SK-N-SH treated with all-trans-retinoic acid at 6 μM for 48 hours (cell line): ENCODE measurements around the gene MUSTN1.
A peak's percentile ranks its signal among the peaks of the same experiment; 100 is the strongest.

ENCODE experiments used
- ATAC-seq: fragments of 200-7000 bp; cut with Tn5 transposase; 3 replicates; pipeline ENCODE4 v1.9.1; 2020; ENCODE audit warnings: mild to moderate bottlenecking, moderate library complexity
- ARNTL ChIP-seq: fragments of 450-650 bp; formaldehyde crosslinking; IDR thresholded peaks from 2 replicates; pipeline ENCODE4 v1.5.0; 2020; ENCODE audit warnings: low read depth, mild to moderate bottlenecking, moderate library complexity, borderline replicate concordance
- BACH2 ChIP-seq: fragments of 250-450 bp; sonication (Bioruptor Pico); IDR thresholded peaks from 2 replicates; pipeline ENCODE4 v1.9.0; 2021; ENCODE audit warnings: mild to moderate bottlenecking, borderline replicate concordance
- CREB5 ChIP-seq: fragments of 250-450 bp; sonication (Bioruptor Pico); IDR thresholded peaks from 2 replicates; pipeline ENCODE4 v1.5.1; 2020; ENCODE audit warnings: low read depth, mild to moderate bottlenecking, moderate library complexity
- CSDC2 ChIP-seq: fragments of 250-450 bp; sonication (Bioruptor Pico); IDR thresholded peaks from 2 replicates; pipeline ENCODE4 v1.5.0; 2020; ENCODE audit warnings: mild to moderate bottlenecking, moderate library complexity
- CSRNP3 ChIP-seq: fragments of 250-450 bp; sonication (Bioruptor Pico); IDR thresholded peaks from 2 replicates; pipeline ENCODE4 v1.5.1; 2021; ENCODE audit warnings: mild to moderate bottlenecking, moderate library complexity
- GLIS3 ChIP-seq: fragments of 250-450 bp; sonication (Bioruptor Pico); IDR thresholded peaks from 2 replicates; pipeline ENCODE4 v1.5.0; 2020; ENCODE audit warnings: mild to moderate bottlenecking, moderate library complexity
- ISL1 ChIP-seq: fragments of 250-450 bp; sonication (Bioruptor Pico); IDR thresholded peaks from 2 replicates; pipeline ENCODE4 v2.1.2; 2022; ENCODE audit warnings: mild to moderate bottlenecking, moderate library complexity
- PPARA ChIP-seq: fragments of 250-450 bp; sonication (Bioruptor Pico); IDR thresholded peaks from 2 replicates; pipeline ENCODE4 v1.5.0; 2020; ENCODE audit warnings: mild to moderate bottlenecking, borderline replicate concordance
- RARB ChIP-seq: fragments of 250-450 bp; sonication (Bioruptor Pico); IDR thresholded peaks from 2 replicates; pipeline ENCODE4 v1.8.0; 2021; ENCODE audit warnings: mild to moderate bottlenecking, moderate library complexity
- SNAI2 ChIP-seq: fragments of 250-450 bp; sonication (Bioruptor Pico); IDR thresholded peaks from 2 replicates; pipeline ENCODE4 v1.5.0; 2020; ENCODE audit warnings: mild to moderate bottlenecking, moderate library complexity
- TCF4 ChIP-seq: fragments of 250-450 bp; sonication (Bioruptor Pico); IDR thresholded peaks from 2 replicates; pipeline ENCODE4 v1.8.0; 2021; ENCODE audit warnings: mild to moderate bottlenecking, moderate library complexity, borderline replicate concordance
- TOX ChIP-seq: fragments of 250-450 bp; sonication (Bioruptor Pico); IDR thresholded peaks from 2 replicates; pipeline ENCODE4 v1.8.0; 2021; ENCODE audit warnings: mild to moderate bottlenecking, moderate library complexity, borderline replicate concordance
- ZC3H10 ChIP-seq: fragments of 250-450 bp; sonication (Bioruptor Pico); IDR thresholded peaks from 2 replicates; pipeline ENCODE4 v1.5.1; 2021; ENCODE audit warnings: mild to moderate bottlenecking, moderate library complexity
- ZFP3 ChIP-seq: fragments of 250-450 bp; sonication (Bioruptor Pico); IDR thresholded peaks from 2 replicates; pipeline ENCODE4 v1.5.0; 2020; ENCODE audit warnings: mild to moderate bottlenecking, moderate library complexity
- ZFP30 ChIP-seq: fragments of 450-650 bp; formaldehyde crosslinking; IDR thresholded peaks from 2 replicates; pipeline ENCODE4 v1.5.0; 2022; ENCODE audit warnings: mild to moderate bottlenecking, moderate library complexity
- ZNF565 ChIP-seq: fragments of 450-650 bp; formaldehyde crosslinking; conservative IDR thresholded peaks from 2 replicates; pipeline ENCODE4 v1.5.0; 2020; ENCODE audit warnings: low read depth, mild to moderate bottlenecking, moderate library complexity
- ZNF70 ChIP-seq: fragments of 450-650 bp; formaldehyde crosslinking; IDR thresholded peaks from 2 replicates; pipeline ENCODE4 v1.5.0; 2020; ENCODE audit warnings: mild to moderate bottlenecking, moderate library complexity
- TF ChIP-seq, protein P1 (sequence below): fragments of 250-450 bp; sonication (Bioruptor Pico); IDR thresholded peaks from 2 replicates; pipeline ENCODE4 v1.8.0; 2021; ENCODE audit warnings: low read depth, mild to moderate bottlenecking, moderate library complexity, borderline replicate concordance
- TF ChIP-seq, protein P2 (sequence below): fragments of 250-450 bp; sonication (Bioruptor Pico); IDR thresholded peaks from 2 replicates; pipeline ENCODE4 v1.8.0; 2020; ENCODE audit warnings: mild to moderate bottlenecking, moderate library complexity, borderline replicate concordance
- TF ChIP-seq, protein P3 (sequence below): fragments of 250-450 bp; sonication (Bioruptor Pico); IDR thresholded peaks from 2 replicates; pipeline ENCODE4 v1.5.0; 2020; ENCODE audit warnings: mild to moderate bottlenecking, moderate library complexity

Gene MUSTN1

DNA sequence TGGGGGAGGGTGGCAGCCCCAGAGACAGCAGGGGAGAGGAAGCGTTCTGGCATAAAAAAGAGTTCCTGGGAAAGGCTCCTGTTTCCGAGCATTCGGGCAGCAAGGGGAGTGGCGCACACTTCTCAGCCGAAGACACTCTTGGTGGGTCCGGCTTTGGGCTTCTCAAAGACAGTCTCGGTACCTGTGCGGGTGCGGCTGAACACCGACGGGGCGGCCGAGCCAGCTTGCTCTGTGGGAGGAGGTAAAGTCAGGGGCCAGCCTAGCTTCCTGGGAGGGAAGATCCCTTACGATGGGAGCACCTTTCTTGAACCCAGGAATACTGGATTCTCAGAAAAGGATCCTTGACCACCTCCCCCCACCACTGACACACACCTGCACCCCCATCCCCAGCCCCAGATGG is 1.6 kb downstream of the MUSTN1 start:
- no peak for ATAC-seq
- TF ChIP-seq RARB (CRISPR knock-in tag) = no peak
- TF ChIP-seq ZNF565 (CRISPR knock-in tag) = no peak
- no peak for TF ChIP-seq ZFP30 (CRISPR knock-in tag)
- no peak for TF ChIP-seq CSRNP3 (CRISPR knock-in tag)
- no peak for TF ChIP-seq ZFP3
- TF ChIP-seq, protein P1, sequence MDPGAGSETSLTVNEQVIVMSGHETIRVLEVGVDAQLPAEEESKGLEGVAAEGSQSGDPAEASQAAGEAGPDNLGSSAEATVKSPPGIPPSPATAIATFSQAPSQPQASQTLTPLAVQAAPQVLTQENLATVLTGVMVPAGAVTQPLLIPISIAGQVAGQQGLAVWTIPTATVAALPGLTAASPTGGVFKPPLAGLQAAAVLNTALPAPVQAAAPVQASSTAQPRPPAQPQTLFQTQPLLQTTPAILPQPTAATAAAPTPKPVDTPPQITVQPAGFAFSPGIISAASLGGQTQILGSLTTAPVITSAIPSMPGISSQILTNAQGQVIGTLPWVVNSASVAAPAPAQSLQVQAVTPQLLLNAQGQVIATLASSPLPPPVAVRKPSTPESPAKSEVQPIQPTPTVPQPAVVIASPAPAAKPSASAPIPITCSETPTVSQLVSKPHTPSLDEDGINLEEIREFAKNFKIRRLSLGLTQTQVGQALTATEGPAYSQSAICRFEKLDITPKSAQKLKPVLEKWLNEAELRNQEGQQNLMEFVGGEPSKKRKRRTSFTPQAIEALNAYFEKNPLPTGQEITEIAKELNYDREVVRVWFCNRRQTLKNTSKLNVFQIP (CRISPR knock-in tag) = no peak
- no peak for TF ChIP-seq ARNTL (CRISPR knock-in tag)
- TF ChIP-seq ZC3H10 = no peak

DNA sequence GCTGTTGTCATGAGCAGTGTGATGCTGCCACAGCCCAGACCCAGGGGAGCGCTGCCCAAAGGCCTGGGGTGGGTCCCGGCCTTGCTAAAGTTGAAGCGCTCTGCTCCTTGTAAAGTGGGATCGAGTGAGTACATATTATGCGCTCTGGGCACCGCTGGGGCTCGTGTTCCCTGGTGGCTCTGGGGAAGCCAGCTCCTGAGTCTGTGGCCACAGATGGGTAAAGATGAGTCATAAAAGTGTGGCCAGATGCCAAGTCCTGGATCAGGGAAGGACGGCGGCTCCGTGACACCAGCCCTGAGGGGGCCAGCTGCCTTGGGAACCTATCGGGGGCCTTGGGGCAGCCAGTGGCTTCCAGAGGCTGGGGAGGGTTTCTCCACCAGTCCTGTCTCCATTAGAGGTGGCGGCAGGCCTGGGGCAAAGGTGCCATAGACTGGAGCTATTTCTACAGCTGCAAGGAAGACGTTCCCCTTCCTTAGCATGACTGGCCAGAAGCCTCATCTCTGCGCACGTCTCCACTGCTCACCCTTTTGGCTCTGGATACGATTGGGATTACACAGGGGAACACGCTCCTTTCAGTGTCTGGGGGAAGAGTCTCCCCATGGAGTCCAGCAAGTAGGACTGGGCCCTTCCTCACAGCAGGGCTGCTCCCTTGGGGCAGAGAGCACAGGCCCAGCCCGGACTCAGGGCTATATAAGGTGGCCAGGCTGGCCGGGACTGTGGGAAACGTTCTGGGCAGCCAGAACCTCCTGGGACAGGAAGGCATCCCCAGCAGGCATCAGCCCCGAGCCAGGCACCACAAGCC is 3.1 kb downstream of the MUSTN1 start:
- peak; percentile 87 for ATAC-seq
- TF ChIP-seq CSRNP3 (CRISPR knock-in tag) (no peak), CREB5 (CRISPR knock-in tag) (no peak), SNAI2 (no peak), PPARA (no peak)

DNA sequence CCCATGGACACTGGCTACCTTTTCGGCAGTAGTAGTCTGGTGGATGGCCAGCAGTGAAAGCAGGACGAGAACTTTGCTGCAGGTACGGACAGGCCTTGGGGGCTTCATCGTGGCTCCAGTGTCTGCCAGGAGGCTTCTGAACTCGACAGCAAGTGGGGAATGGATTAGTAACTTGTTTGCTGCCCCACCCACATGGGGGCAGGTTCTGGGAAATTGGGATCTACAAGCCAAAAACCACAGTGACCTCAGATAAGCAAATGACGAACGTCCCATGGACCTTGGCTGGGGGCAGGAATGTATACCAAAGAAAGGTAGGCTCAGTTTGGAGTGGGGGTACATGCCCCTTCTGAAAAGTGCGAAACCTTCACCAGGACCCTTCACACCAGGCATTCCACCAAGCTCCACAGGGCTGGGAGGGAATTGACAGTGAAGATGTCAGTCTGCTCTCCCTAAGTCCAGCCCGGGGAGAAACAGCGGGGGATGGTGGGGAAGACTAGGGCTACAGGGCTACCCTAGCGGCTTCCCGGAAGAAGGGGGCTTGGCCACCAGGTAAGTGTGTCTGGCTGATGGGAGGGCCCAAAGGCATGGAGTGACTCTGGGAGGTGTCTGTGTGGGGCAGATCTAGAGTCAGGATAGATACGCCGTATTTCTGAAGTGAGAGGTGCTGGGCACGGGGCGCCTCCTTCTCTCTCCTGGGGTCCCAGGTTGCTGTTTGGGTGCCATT is 4.1 kb downstream of the MUSTN1 start, which contains the start of gene ITIH4:
Gene ITIH4, minus strand, starts transcription at position 138 of the 724 bp plus-strand sequence. Its CDS starts 30 bp downstream, at position 108.
- no peak for ATAC-seq

GRCh38 chr3:52829906-52830463 is 4.8 kb downstream of the MUSTN1 start:
- TF ChIP-seq TCF4 (CRISPR knock-in tag) (no peak), PPARA (no peak), ISL1 (CRISPR knock-in tag) (no peak), SNAI2 (no peak), CSDC2 (CRISPR knock-in tag) (no peak), GLIS3 (CRISPR knock-in tag) (no peak), CSRNP3 (CRISPR knock-in tag) (no peak), ZFP30 (CRISPR knock-in tag) (no peak), ZNF565 (CRISPR knock-in tag) (no peak), TOX (CRISPR knock-in tag) (no peak), ZC3H10 (no peak)
- TF ChIP-seq, protein P2, sequence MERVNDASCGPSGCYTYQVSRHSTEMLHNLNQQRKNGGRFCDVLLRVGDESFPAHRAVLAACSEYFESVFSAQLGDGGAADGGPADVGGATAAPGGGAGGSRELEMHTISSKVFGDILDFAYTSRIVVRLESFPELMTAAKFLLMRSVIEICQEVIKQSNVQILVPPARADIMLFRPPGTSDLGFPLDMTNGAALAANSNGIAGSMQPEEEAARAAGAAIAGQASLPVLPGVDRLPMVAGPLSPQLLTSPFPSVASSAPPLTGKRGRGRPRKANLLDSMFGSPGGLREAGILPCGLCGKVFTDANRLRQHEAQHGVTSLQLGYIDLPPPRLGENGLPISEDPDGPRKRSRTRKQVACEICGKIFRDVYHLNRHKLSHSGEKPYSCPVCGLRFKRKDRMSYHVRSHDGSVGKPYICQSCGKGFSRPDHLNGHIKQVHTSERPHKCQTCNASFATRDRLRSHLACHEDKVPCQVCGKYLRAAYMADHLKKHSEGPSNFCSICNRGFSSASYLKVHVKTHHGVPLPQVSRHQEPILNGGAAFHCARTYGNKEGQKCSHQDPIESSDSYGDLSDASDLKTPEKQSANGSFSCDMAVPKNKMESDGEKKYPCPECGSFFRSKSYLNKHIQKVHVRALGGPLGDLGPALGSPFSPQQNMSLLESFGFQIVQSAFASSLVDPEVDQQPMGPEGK = no peak
- TF ChIP-seq, protein P3, sequence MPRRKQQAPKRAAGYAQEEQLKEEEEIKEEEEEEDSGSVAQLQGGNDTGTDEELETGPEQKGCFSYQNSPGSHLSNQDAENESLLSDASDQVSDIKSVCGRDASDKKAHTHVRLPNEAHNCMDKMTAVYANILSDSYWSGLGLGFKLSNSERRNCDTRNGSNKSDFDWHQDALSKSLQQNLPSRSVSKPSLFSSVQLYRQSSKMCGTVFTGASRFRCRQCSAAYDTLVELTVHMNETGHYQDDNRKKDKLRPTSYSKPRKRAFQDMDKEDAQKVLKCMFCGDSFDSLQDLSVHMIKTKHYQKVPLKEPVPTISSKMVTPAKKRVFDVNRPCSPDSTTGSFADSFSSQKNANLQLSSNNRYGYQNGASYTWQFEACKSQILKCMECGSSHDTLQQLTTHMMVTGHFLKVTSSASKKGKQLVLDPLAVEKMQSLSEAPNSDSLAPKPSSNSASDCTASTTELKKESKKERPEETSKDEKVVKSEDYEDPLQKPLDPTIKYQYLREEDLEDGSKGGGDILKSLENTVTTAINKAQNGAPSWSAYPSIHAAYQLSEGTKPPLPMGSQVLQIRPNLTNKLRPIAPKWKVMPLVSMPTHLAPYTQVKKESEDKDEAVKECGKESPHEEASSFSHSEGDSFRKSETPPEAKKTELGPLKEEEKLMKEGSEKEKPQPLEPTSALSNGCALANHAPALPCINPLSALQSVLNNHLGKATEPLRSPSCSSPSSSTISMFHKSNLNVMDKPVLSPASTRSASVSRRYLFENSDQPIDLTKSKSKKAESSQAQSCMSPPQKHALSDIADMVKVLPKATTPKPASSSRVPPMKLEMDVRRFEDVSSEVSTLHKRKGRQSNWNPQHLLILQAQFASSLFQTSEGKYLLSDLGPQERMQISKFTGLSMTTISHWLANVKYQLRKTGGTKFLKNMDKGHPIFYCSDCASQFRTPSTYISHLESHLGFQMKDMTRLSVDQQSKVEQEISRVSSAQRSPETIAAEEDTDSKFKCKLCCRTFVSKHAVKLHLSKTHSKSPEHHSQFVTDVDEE (CRISPR knock-in tag) = no peak
- ATAC-seq = no peak

More for the DNA sequence above, 4.1 kb downstream of the MUSTN1 start, which contains the start of gene ITIH4:
- no peak for TF ChIP-seq PPARA
- TF ChIP-seq TOX (CRISPR knock-in tag) = no peak
- TF ChIP-seq BACH2 (CRISPR knock-in tag) = no peak
- TF ChIP-seq CSDC2 (CRISPR knock-in tag) = no peak
- TF ChIP-seq TCF4 (CRISPR knock-in tag) = no peak
- TF ChIP-seq ZNF70 = no peak
- no peak for TF ChIP-seq GLIS3 (CRISPR knock-in tag)
- TF ChIP-seq ISL1 (CRISPR knock-in tag) = no peak
- no peak for TF ChIP-seq ZC3H10
- TF ChIP-seq ARNTL (CRISPR knock-in tag) = no peak
